ENCODE data around the gene MAGEB1.

The MAGEB1 gene

GRCh38 chrX:30296408-30297254, 49.7 kb downstream of the MAGEB1 start:
- DNase-seq: no peak

- DNase-seq: no peak
These were observed 54.3 kb downstream of the MAGEB1 start for GRCh38 chrX:30301208-30301607.
